HepG2 (cell line): Measurements from ENCODE around the gene NTMT1. TPM values are rescaled to one million over a fixed set of nuclear protein-coding genes. Genes with fewer than 3 reads are reported as not detected.

Source experiments
- ASH2L ChIP-seq: fragments of 300-600, 200-600 bp; sonication (generic); IDR thresholded peaks from 2 replicates; pipeline ENCODE4 v1.7.0; 2017; ENCODE audit warnings: low read depth, mild to moderate bottlenecking, moderate library complexity, mixed read lengths, low read length; ENCODE audit not compliant: insufficient read length
- BCL6 ChIP-seq: IDR thresholded peaks from 2 replicates; pipeline ENCODE4 v1.6.1; 2016; ENCODE audit warnings: missing genetic modification reagents, missing compliant biosample characterization
- CBFB ChIP-seq: sonication (generic); formaldehyde crosslinking; IDR thresholded peaks from 2 replicates; pipeline ENCODE4 v1.4.0; 2020; ENCODE audit warnings: missing genetic modification reagents
- GPN1 ChIP-seq: sonication (generic); formaldehyde crosslinking; IDR thresholded peaks from 2 replicates; pipeline ENCODE4 v1.5.1; 2020; ENCODE audit warnings: missing genetic modification reagents, borderline replicate concordance
- MED13 ChIP-seq: sonication (generic); formaldehyde crosslinking; IDR thresholded peaks from 2 replicates; pipeline ENCODE4 v1.5.0; 2020; ENCODE audit warnings: missing genetic modification reagents
- MEIS2 ChIP-seq: sonication (generic); formaldehyde crosslinking; IDR thresholded peaks from 2 replicates; pipeline ENCODE4 v1.9.0; 2021; ENCODE audit warnings: mild to moderate bottlenecking, missing genetic modification reagents
- NAIF1 ChIP-seq: sonication (generic); formaldehyde crosslinking; IDR thresholded peaks from 2 replicates; pipeline ENCODE4 v1.5.0; 2020; ENCODE audit warnings: mild to moderate bottlenecking, missing genetic modification reagents, borderline replicate concordance
- PHF20 ChIP-seq: sonication (generic); formaldehyde crosslinking; IDR thresholded peaks from 2 replicates; pipeline ENCODE4 v1.5.0; 2020; ENCODE audit warnings: mild to moderate bottlenecking, missing genetic modification reagents
- SAFB2 ChIP-seq: sonication (generic); formaldehyde crosslinking; IDR thresholded peaks from 2 replicates; pipeline ENCODE4 v1.5.1; 2020; ENCODE audit warnings: missing genetic modification reagents, low read depth, mild to moderate bottlenecking, borderline replicate concordance
- SAP130 ChIP-seq: IDR thresholded peaks from 2 replicates; pipeline ENCODE4 v1.6.1; 2016; ENCODE audit warnings: low read depth
- SIN3A ChIP-seq: IDR thresholded peaks from 2 replicates; pipeline ENCODE4 v1.6.1; 2011; ENCODE audit warnings: low read depth, mild to moderate bottlenecking, control low read depth, low read length, borderline replicate concordance
- SMAD3 ChIP-seq: sonication (generic); formaldehyde crosslinking; IDR thresholded peaks from 2 replicates; pipeline ENCODE4 v1.4.0; 2020; ENCODE audit warnings: missing genetic modification reagents
- ZBTB42 ChIP-seq: sonication (generic); formaldehyde crosslinking; IDR thresholded peaks from 2 replicates; pipeline ENCODE4 v1.5.0; 2020; ENCODE audit warnings: mild to moderate bottlenecking, missing genetic modification reagents
- ZFP41 ChIP-seq: sonication (generic); formaldehyde crosslinking; IDR thresholded peaks from 2 replicates; pipeline ENCODE4 v1.4.0; 2020; ENCODE audit warnings: mild to moderate bottlenecking, missing genetic modification reagents, borderline replicate concordance
- ZNF101 ChIP-seq: sonication (generic); formaldehyde crosslinking; IDR thresholded peaks from 2 replicates; pipeline ENCODE4 v1.4.0; 2020; ENCODE audit warnings: mild to moderate bottlenecking, low read depth, missing genetic modification reagents, borderline replicate concordance
- ZNF17 ChIP-seq: sonication (generic); formaldehyde crosslinking; IDR thresholded peaks from 2 replicates; pipeline ENCODE4 v1.5.0; 2020; ENCODE audit warnings: mild to moderate bottlenecking, missing genetic modification reagents
- ZNF589 ChIP-seq: sonication (generic); formaldehyde crosslinking; conservative IDR thresholded peaks from 2 replicates; pipeline ENCODE4 v1.8.0; 2022; ENCODE audit warnings: mild to moderate bottlenecking, moderate library complexity, missing genetic modification reagents
- ZNF674 ChIP-seq: sonication (generic); formaldehyde crosslinking; IDR thresholded peaks from 2 replicates; pipeline ENCODE4 v1.5.0; 2020; ENCODE audit warnings: low read depth, mild to moderate bottlenecking, missing genetic modification reagents
- ZNF773 ChIP-seq: sonication (generic); formaldehyde crosslinking; IDR thresholded peaks from 2 replicates; pipeline ENCODE4 v1.4.0; 2020; ENCODE audit warnings: missing genetic modification reagents, borderline replicate concordance
- polyA plus RNA-seq, 8 experiments: library from polyadenylated mRNA; depleted of rRNA in 3 of 8; stranded (reverse) in 7 of 8; unstranded in 1 of 8; fragments of >200 nt; fragmentation: Illumina TruSeq in 4 of 8; extraction: Trizol in 4 of 8; gene quantifications; 2 replicates each; pipeline versions ENCODE4 v1.2.1 to v1.2.3, GENCODE V29; 2011 to 2016; ENCODE audit warnings: low read depth in 4 of 8, missing spikeins in 1 of 8, mixed read lengths in 1 of 8; ENCODE audit not compliant: insufficient read depth in 1 of 8
- total RNA-seq, 5 experiments: library from RNA; depleted of rRNA; stranded (reverse); fragments of >200 nt; fragmentation: Illumina TruSeq; extraction: Trizol; gene quantifications; 2 replicates each; pipeline ENCODE4 v1.2.3, GENCODE V29; 2016; ENCODE audit warnings: low read depth in 1 of 5
- TF ChIP-seq, protein P1 (sequence below): sonication (generic); formaldehyde crosslinking; IDR thresholded peaks from 2 replicates; pipeline ENCODE4 v1.5.0; 2020; ENCODE audit warnings: missing genetic modification reagents
- TF ChIP-seq, protein P2 (sequence below): sonication (generic); formaldehyde crosslinking; IDR thresholded peaks from 2 replicates; pipeline ENCODE4 v1.5.0; 2020; ENCODE audit warnings: missing genetic modification reagents, mild to moderate bottlenecking, borderline replicate concordance
- TF ChIP-seq, protein P3 (sequence below): sonication (generic); formaldehyde crosslinking; IDR thresholded peaks from 2 replicates; pipeline ENCODE4 v1.9.0; 2021; ENCODE audit warnings: missing genetic modification reagents, borderline replicate concordance
- TF ChIP-seq, protein P4 (sequence below): sonication (generic); formaldehyde crosslinking; IDR thresholded peaks from 2 replicates; pipeline ENCODE4 v1.4.0; 2020; ENCODE audit warnings: low read depth, mild to moderate bottlenecking, missing genetic modification reagents
- TF ChIP-seq, protein P5 (sequence below): sonication (generic); formaldehyde crosslinking; IDR thresholded peaks from 2 replicates; pipeline ENCODE4 v1.4.0; 2020; ENCODE audit warnings: missing genetic modification reagents

The NTMT1 gene
- total and polyA plus RNA-seq, 2 of the 13 experiments (the other 11 are each of a cell fraction or from before 2014, with no cell fraction given), result 49.1 to 53.8 TPM

DNA sequence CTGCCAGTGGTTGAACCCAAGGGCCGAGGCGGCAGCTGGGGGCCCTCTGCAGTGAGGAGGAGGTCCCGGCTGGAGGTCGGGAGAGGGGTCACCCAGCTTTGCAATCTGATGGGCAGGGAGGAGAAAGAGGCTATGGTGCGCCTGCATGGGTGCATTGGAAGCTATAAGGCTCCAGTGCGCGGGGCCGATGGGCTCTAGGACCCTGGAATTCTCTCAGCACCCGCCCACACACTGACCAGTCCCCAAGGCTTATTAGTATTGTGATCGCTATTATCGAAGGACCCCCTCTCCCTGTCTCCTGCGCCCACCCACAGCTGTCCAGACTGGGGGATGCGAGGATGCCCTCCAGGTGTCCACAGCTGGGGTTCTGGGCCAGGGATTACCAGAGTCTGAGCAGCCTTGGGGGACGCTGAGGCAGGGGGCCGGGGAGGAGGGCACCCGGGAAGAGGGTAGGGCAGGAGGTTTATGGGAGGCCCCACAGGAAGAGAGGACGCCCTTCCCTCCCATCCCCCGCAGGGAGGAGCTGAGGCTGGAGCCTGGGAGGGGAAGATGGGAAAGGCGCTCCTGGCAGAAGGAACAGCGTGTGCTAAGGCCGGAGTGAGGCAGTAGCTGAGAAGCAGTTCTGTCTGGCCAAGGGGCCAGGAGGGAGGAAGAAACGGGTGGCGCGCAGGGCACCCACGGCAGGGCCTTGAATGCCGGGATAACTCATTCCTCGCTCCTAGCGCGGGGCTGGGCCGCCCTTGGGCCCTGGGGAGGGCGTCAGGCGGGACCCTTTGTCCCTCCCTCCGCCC lies 29.2 kb upstream of the NTMT1 start (continued):
- TF ChIP-seq PHF20 (CRISPR knock-in tag), result no peak
- TF ChIP-seq ZNF589, result no peak
- TF ChIP-seq ZNF17 (CRISPR knock-in tag), result no peak
- no peak for TF ChIP-seq ZNF674
- TF ChIP-seq, protein P1, sequence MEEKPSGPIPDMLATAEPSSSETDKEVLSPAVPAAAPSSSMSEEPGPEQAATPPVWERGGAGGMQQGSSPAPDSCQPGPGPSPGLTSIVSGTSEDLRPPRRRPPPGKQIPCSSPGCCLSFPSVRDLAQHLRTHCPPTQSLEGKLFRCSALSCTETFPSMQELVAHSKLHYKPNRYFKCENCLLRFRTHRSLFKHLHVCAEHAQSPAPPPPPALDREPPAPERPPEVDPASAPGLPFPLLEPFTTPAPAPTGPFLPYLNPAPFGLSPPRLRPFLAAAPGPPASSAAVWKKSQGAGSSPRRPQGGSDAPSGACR (CRISPR knock-in tag), result no peak
- no peak; the same call in 1 of the 2 replicates for TF ChIP-seq CBFB (CRISPR knock-in tag)
- TF ChIP-seq ASH2L, result no peak
- TF ChIP-seq, protein P2, sequence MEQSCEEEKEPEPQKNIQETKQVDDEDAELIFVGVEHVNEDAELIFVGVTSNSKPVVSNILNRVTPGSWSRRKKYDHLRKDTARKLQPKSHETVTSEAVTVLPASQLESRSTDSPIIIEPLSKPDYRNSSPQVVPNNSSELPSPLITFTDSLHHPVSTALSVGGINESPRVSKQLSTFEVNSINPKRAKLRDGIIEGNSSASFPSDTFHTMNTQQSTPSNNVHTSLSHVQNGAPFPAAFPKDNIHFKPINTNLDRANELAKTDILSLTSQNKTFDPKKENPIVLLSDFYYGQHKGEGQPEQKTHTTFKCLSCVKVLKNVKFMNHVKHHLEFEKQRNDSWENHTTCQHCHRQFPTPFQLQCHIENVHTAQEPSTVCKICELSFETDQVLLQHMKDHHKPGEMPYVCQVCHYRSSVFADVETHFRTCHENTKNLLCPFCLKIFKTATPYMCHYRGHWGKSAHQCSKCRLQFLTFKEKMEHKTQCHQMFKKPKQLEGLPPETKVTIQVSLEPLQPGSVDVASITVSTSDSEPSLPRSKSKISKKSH, result peak; percentile 54; the same call in 1 of the 2 replicates
- no peak for TF ChIP-seq MEIS2
- TF ChIP-seq, protein P3, sequence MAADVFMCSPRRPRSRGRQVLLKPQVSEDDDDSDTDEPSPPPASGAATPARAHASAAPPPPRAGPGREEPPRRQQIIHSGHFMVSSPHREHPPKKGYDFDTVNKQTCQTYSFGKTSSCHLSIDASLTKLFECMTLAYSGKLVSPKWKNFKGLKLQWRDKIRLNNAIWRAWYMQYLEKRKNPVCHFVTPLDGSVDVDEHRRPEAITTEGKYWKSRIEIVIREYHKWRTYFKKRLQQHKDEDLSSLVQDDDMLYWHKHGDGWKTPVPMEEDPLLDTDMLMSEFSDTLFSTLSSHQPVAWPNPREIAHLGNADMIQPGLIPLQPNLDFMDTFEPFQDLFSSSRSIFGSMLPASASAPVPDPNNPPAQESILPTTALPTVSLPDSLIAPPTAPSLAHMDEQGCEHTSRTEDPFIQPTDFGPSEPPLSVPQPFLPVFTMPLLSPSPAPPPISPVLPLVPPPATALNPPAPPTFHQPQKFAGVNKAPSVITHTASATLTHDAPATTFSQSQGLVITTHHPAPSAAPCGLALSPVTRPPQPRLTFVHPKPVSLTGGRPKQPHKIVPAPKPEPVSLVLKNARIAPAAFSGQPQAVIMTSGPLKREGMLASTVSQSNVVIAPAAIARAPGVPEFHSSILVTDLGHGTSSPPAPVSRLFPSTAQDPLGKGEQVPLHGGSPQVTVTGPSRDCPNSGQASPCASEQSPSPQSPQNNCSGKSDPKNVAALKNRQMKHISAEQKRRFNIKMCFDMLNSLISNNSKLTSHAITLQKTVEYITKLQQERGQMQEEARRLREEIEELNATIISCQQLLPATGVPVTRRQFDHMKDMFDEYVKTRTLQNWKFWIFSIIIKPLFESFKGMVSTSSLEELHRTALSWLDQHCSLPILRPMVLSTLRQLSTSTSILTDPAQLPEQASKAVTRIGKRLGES (CRISPR knock-in tag), result no peak
- no peak for TF ChIP-seq ZFP41
- TF ChIP-seq ZBTB42 (CRISPR knock-in tag), result no peak
- TF ChIP-seq ZNF101 (CRISPR knock-in tag), result no peak
- no peak; the same call in 1 of the 2 replicates for TF ChIP-seq SMAD3 (CRISPR knock-in tag)
- TF ChIP-seq SAFB2 (CRISPR knock-in tag), result no peak; the same call in 1 of the 2 replicates
- TF ChIP-seq BCL6, result peak; percentile 48; the same call in 1 of the 2 replicates
- TF ChIP-seq MED13, result no peak
- TF ChIP-seq, protein P4, sequence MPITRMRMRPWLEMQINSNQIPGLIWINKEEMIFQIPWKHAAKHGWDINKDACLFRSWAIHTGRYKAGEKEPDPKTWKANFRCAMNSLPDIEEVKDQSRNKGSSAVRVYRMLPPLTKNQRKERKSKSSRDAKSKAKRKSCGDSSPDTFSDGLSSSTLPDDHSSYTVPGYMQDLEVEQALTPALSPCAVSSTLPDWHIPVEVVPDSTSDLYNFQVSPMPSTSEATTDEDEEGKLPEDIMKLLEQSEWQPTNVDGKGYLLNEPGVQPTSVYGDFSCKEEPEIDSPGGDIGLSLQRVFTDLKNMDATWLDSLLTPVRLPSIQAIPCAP (CRISPR knock-in tag), result no peak
- TF ChIP-seq, protein P5, sequence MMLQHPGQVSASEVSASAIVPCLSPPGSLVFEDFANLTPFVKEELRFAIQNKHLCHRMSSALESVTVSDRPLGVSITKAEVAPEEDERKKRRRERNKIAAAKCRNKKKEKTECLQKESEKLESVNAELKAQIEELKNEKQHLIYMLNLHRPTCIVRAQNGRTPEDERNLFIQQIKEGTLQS, result no peak
- no peak for TF ChIP-seq ZNF773 (CRISPR knock-in tag)
- TF ChIP-seq GPN1 (CRISPR knock-in tag), result no peak
- no peak; the same call in 1 of the 2 replicates for TF ChIP-seq SIN3A
- no peak for TF ChIP-seq NAIF1 (CRISPR knock-in tag)
- TF ChIP-seq SAP130, result peak; percentile 25; the same call in 1 of the 2 replicates
